Measurements from ENCODE around the gene MRNIP. TPM values are rescaled to one million over a fixed set of nuclear protein-coding genes. Genes with fewer than 3 reads are reported as not detected.
A peak's percentile ranks its signal among the peaks of the same experiment; 100 is the strongest.
"Not testable (repeated sequence)": the region's sequence is repeated elsewhere in the genome, so short reads cannot be mapped to it uniquely, and the experiment has no call there.

MRNIP gene
- total RNA-seq, 2 experiments from 2014 or later = 20.2 to 21.4 TPM

DNA sequence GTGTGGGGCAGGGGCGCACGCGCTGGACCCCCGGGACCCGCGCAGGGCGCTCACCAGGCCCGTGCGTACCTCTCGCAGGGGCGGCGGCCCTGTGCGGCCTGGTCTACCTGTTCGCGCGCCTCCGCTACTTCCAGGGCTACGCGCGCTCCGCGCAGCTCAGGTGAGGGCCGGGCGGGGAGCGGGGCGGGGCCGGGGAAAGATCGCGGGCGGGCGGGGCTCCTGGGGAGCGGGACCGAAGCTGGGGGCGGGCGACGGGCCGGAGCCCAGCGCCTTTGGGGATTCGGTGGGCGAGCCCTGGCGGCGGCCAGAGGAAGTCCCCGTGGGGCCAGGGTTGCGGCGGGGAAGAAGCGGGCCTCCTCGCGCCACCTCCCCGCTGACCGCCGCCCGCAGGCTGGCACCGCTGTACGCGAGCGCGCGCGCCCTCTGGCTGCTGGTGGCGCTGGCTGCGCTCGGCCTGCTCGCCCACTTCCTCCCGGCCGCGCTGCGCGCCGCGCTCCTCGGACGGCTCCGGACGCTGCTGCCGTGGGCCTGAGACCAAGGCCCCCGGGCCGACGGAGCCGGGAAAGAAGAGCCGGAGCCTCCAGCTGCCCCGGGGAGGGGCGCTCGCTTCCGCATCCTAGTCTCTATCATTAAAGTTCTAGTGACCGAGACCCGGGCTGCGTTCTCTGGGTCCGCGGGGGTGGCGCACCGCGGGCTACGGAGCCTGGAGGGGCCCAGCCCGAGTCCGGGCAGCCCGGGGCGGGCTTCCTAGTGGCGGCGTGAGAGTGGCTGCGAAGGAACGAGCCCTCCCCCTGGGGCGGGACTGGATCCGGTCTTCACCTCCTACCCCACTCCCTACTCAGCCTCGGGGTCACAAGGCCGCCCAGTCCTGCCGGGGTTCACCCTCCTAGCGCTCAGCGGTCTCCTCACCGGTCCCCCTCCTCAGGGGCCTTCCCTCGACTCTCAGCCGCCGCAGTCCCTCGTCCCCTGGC is 62.5 kb downstream of the MRNIP start:
- H3K4me1 Mint-ChIP-seq = peaks cover 34% of the 10 kb centered on the region
- H3K9me3 Mint-ChIP-seq (ENCODE audit: low read depth) = no peaks in the 10 kb centered on the region
- H3K36me3 Mint-ChIP-seq = peaks cover 8% of the 10 kb centered on the region
- H3K27ac Mint-ChIP-seq = peak overlapping the region; percentile 31
- ATAC-seq = peak; percentile 79
- DNase-seq = peak; percentile 73
- peak overlapping the region; percentile 53 for H3K4me3 Mint-ChIP-seq
- H3K27me3 Mint-ChIP-seq = no peaks in the 10 kb centered on the region
- CTCF ChIA-PET = interaction anchor here (0.7 to 5.1 kb wide), 12 partner anchors 10 to 147 kb away, joined by 3 to 49 read pairs (median 4); partner anchors contain the start of gene SQSTM1

DNA sequence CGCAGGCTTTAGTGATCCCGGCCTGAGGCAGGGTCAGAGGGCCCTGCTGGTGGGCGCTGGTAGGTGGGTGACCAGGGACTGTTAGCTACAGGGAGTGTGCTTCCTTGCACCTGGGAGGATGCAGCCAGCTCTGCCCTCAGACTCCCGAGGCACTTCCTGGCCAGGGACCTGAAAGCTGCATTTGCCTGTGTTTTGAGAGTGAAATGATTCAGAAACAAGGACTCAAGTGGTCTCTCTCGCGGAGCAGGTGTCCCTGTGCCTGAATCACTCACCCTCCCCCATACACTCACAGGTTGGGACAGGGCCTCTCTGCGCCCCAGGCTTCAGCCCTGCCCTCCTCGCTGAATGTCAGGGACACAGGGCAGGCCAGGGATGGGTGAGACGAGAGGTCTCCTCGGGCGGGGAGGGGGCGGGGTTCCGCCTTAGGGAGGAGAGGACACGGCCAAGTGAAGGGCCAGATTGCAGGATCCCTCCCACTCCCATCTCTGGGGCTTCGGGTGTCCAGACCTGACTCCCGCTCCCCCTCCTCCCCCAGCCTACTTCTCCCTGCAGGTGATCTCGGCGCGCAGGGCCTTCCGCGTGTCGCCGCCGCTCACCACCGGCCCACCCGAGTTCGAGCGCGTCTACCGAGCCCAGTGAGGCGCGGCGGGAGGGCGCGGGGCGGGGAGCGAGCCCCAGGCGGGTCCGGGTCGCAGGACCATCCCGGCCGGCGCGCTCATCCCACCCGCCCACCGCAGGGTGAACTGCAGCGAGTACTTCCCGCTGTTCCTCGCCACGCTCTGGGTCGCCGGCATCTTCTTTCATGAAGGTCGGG is 63.4 kb downstream of the MRNIP start:
- ATAC-seq = no peak
- CTCF ChIA-PET = interaction anchor here (0.7 to 5.1 kb wide), 14 partner anchors 11 to 148 kb away, joined by 3 to 49 read pairs (median 4); partner anchors contain the start of gene SQSTM1
- Mint-ChIP-seq H3K4me3 (peak overlapping the region; percentile 53), H3K36me3 (peaks cover 8% of the 10 kb centered on the region), H3K27me3 (no peaks in the 10 kb centered on the region), H3K4me1 (peaks cover 34% of the 10 kb centered on the region), H3K9me3 (ENCODE audit: low read depth) (no peaks in the 10 kb centered on the region), H3K27ac (no peak overlapping the region)
- DNase-seq = no peak

DNA sequence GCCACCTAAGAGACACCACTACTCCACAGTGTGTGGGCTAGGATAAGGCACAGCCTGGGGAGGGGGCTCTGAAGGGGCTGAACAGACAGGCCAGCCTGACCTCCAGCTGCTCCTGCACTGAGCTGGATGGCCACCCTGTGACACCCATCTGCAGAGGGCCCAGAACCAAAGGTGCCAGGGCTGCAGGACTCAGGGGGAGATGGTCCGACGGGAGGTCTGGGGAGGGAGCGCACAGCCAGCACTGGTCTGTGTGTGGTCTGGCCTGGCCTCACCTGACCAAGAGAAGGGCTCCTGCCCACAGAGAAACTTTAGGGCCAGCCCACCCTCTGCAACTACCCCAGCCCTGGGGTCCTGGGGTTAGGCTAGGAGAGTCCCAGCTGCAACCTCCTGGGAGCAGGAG is 64.0 kb downstream of the MRNIP start:
- H3K4me1 Mint-ChIP-seq = peaks cover 34% of the 10 kb centered on the region
- no peak overlapping the region for H3K27ac Mint-ChIP-seq
- H3K27me3 Mint-ChIP-seq = no peaks in the 10 kb centered on the region
- DNase-seq = no peak
- H3K4me3 Mint-ChIP-seq = no peak overlapping the region
- no peaks in the 10 kb centered on the region for H3K9me3 Mint-ChIP-seq (ENCODE audit: low read depth)
- CTCF ChIA-PET = interaction anchor here (1.0 to 5.1 kb wide), 7 partner anchors 8 to 114 kb away, joined by 3 to 49 read pairs (median 4); no protein-coding TSS in a partner anchor
- no peak for ATAC-seq
- H3K36me3 Mint-ChIP-seq = peaks cover 6% of the 10 kb centered on the region

DNA sequence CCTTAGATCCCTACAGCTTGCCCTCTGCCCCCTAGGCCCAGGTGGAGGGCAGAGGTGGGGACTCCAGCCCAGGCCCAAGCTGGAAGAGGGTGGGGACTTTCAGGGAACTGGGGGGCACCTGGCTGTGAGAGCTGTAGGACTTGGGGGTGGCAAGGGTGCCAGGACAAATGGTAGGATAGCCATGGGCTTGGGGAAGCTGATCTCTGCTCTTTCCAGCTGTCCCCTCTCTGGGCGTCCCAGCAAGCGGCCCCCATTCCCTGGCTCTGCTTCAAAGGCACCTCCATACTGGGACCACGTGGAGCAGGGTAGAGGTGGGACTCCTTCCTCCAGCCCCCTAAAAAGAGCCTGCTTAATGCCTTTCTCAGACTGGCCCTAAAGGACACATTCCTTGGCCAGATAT is 64.4 kb downstream of the MRNIP start:
- no peak overlapping the region for H3K27ac Mint-ChIP-seq
- ATAC-seq (no peak), DNase-seq (no peak)
- H3K36me3 Mint-ChIP-seq = peaks cover 2% of the 10 kb centered on the region
- peaks cover 34% of the 10 kb centered on the region for H3K4me1 Mint-ChIP-seq
- no peaks in the 10 kb centered on the region for H3K9me3 Mint-ChIP-seq (ENCODE audit: low read depth)
- CTCF ChIA-PET = interaction anchor here (0.7 to 5.1 kb wide), 8 partner anchors 8 to 114 kb away, joined by 3 to 49 read pairs (median 3); no protein-coding TSS in a partner anchor
- H3K4me3 Mint-ChIP-seq = no peak overlapping the region
- no peaks in the 10 kb centered on the region for H3K27me3 Mint-ChIP-seq

DNA sequence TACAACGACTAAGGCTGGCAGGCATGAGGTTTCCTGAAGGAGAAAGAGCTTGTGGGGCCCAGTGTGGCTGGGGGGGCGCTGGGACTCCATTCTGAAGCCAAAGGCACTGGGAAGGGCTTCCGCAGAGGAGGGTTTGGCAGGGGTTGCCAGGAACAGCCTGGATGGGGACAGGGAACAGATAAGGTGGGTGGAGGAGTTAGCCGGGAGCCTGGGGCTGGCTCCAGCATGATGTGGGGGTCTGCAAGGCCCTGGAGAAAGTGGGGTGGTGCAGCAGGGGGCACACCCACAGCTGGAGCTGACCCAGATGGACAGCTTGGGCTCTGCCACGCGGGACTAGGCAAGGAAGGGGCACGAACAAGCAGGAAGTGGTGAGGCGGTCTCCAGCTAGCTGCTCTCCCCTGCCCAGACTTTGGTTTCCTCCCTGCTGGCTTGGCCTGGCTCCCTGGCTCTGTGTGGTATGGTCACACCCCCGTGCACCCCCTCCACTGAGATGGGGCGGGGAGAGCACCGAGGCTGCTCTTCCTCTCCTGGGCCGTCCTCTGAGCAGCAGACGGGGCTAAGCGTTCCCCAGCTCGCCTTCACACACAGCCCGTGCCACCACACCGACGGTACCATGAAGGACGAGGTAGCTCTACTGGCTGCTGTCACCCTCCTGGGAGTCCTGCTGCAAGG is 65.0 kb downstream of the MRNIP start, which contains the start of gene LTC4S:
LTC4S (plus strand) TSS at position 519 of the 672 bp plus-strand sequence; CDS start at position 614, 95 bp downstream.
- CTCF ChIA-PET = interaction anchor here (0.7 to 5.1 kb wide), 8 partner anchors 9 to 115 kb away, joined by 3 to 49 read pairs (median 3); no protein-coding TSS in a partner anchor
- H3K4me3 Mint-ChIP-seq = peak within 1 kb of the TSS; percentile 53
- H3K27me3 Mint-ChIP-seq = no peaks in the 10 kb centered on the region
- peaks cover 2% of the 10 kb centered on the region for H3K36me3 Mint-ChIP-seq
- peak; percentile 41 for ATAC-seq
- peak within 1 kb of the TSS; percentile 48 for H3K27ac Mint-ChIP-seq
- peaks cover 34% of the 10 kb centered on the region for H3K4me1 Mint-ChIP-seq
- DNase-seq = peak; percentile 82
- H3K9me3 Mint-ChIP-seq (ENCODE audit: low read depth) = no peaks in the 10 kb centered on the region

DNA sequence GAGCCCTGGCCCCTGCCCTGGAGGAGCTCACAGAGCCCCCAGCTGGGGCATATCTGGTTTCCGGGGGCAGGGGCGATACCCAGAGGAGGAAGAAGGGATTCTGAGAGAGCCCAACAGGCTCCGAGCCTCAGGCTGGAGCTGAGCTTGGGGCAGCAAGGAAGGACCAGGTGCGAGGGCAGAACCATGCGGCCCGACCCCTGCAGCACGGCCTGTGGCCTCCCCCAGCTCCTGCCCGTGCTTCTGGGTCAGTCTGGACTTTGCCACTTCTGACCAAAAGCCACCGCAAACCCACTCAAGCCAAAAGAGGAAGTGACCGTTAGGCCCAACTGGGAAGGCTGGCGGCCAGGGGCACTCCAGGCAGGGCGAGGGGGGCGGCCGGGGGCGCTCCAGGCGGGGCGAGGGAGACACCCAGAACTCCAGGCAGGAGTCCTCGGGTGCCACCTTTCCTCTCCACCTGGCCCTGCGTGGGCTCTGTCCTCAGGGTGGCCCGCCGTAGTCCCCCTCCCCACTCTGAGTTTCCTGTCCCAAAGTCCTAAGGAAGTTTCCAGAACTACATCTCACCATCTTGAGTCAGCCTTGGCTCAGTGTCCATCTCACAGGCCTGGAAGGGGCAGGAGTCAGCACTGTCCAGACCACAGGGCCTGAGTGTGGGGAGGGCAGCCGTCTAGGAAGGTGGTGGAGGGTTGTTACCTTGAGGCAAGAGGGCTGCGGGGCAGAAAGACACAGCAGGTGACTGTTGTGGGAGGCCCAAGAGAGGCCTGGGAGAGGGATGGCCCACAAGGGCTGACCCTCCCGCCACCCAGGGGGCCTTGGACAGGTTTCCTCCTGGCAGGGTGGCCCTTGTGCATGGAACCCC is 65.8 kb downstream of the MRNIP start:
- peak overlapping the region; percentile 48 for H3K27ac Mint-ChIP-seq
- ATAC-seq = no peak
- peaks cover 2% of the 10 kb centered on the region for H3K36me3 Mint-ChIP-seq
- peaks cover 34% of the 10 kb centered on the region for H3K4me1 Mint-ChIP-seq
- no peaks in the 10 kb centered on the region for H3K9me3 Mint-ChIP-seq (ENCODE audit: low read depth)
- DNase-seq = no peak
- CTCF ChIA-PET = interaction anchor here (0.9 to 5.1 kb wide), 6 partner anchors 9 to 115 kb away, joined by 3 to 49 read pairs (median 6); no protein-coding TSS in a partner anchor
- no peak overlapping the region for H3K4me3 Mint-ChIP-seq
- H3K27me3 Mint-ChIP-seq = no peaks in the 10 kb centered on the region

DNA sequence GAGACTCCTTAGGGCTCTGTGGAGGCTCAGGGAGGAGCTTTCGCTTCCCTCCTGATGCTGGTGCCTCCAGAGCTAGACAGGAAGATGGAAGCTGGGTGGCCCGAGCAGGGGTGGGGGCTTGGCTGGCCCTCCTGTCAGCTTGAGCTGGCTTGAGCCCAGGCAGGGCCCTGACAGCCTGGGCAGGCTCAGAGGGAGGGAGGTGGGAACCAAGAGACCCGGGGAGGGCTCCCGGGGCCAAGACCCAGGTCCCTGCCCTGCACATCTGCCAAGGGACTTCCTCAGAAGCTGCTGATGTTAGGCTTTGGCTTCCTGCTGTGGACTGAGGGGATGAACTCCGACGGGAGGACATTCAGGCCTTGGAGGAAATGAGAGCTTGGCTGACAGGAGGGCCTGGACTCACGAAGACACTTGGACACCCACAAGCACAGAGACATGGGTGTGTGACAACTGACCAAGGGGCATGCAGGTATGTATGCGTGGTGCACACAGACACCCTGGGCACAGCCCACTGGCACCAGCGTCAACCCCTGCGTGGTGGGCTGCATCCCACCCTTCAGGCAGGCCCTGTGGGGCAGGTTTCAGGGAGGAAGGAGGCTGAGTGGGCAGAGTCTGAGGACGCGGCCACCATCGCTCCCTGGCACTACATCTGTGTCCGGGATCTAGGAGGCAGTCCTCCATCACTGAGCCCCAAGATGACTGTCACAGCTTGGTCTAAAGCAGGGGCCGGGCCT is 66.6 kb downstream of the MRNIP start:
- H3K36me3 Mint-ChIP-seq = no peaks in the 10 kb centered on the region
- no peak overlapping the region for H3K27ac Mint-ChIP-seq
- no peak for ATAC-seq
- peaks cover 33% of the 10 kb centered on the region for H3K4me1 Mint-ChIP-seq
- no peak overlapping the region for H3K4me3 Mint-ChIP-seq
- no peaks in the 10 kb centered on the region for H3K9me3 Mint-ChIP-seq (ENCODE audit: low read depth)
- H3K27me3 Mint-ChIP-seq = no peaks in the 10 kb centered on the region
- DNase-seq = no peak
- CTCF ChIA-PET = interaction anchor here (1.1 to 2.1 kb wide), 4 partner anchors 10 to 29 kb away, joined by 3 to 10 read pairs (median 8); no protein-coding TSS in a partner anchor

DNA sequence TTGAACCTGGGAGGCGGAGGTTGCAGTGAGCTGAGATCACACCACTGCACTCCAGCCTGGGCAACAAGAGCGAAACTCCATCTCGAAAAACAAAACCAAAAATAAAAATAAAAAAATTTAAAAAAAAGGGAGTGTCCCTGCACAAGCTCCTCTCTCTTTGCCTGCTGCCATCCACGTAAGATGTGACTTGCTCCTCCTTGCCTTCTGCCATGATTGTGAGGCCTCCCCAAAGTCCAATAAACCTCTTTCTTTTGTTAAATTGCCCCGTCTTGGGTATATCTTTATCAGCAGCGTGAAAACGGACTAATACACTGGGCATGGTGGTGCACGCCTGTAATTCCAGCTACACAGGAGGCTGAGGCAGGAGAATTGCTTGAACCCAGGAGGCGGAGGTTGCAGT is 69.3 kb downstream of the MRNIP start:
- H3K9me3 Mint-ChIP-seq (ENCODE audit: low read depth); CTCF ChIA-PET; DNase-seq; H3K27me3 Mint-ChIP-seq; H3K27ac Mint-ChIP-seq; H3K36me3 Mint-ChIP-seq; H3K4me3 Mint-ChIP-seq; ATAC-seq: not testable (repeated sequence)
- peaks cover 17% of the 10 kb centered on the region for H3K4me1 Mint-ChIP-seq

DNA sequence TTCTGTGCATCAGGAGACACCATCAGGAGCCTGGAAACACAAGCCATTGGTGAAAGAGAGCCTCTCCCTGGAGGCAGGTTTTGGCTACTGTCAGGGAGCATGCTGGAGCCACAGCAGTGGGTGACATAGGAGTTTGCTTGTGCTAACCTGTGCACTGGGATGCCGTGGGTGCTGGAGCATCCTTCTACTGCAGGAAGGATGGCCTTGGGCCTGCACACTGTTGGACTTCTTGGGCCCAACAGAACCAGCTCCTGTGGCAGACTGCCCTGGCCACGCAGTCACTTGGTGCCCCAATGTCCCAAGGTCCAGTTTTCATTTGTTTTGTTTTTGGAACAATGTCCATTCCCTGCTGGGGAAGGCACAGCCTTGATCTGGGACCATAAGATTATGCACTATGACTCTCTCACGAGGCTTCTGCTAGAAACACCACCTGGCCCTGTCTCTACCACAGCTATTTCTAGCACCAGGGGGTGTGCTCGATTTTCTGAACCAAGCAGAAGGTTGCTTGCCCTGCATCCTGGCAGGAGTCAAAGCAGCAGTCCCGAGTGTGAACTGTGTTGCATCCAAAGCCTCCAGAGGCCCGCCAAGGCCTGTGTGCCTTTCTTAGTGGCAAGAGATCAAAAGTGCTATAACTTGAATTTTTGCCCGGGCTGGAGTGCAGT is 70.3 kb downstream of the MRNIP start:
- no peaks in the 10 kb centered on the region for H3K36me3 Mint-ChIP-seq
- H3K9me3 Mint-ChIP-seq (ENCODE audit: low read depth) = no peaks in the 10 kb centered on the region
- H3K4me1 Mint-ChIP-seq = peaks cover 7% of the 10 kb centered on the region
- no peak overlapping the region for H3K27ac Mint-ChIP-seq
- DNase-seq = no peak
- CTCF ChIA-PET = no interaction called here
- ATAC-seq = no peak
- no peaks in the 10 kb centered on the region for H3K27me3 Mint-ChIP-seq
- H3K4me3 Mint-ChIP-seq = no peak overlapping the region

All from activated CD8-positive, alpha-beta memory T cell treated with anti-CD3 and anti-CD28 coated beads, Interleukin-2, amount 10 ng/mL, durations not matched to agents 7 days and 5 days (primary cell).